Endothelial cell (in vitro differentiated cells): ENCODE measurements around the gene ADNP2. TPM values are rescaled to one million over a fixed set of nuclear protein-coding genes. Genes with fewer than 3 reads are reported as not detected.

Experiments used
- DNase-seq: peaks from one replicate; pipeline ENCODE4 v3.0.0; 2021; ENCODE audit warnings: low spot score
- H3K27ac Mint-ChIP-seq: one replicate; pipeline ENCODE4 v1.8.0; 2021; ENCODE audit warnings: mixed read lengths, inconsistent platforms; ENCODE audit not compliant: unreplicated experiment
- H3K27me3 Mint-ChIP-seq: one replicate; pipeline ENCODE4 v1.8.0; 2021; ENCODE audit warnings: mild to moderate bottlenecking, moderate library complexity, mixed read lengths, inconsistent platforms; ENCODE audit not compliant: unreplicated experiment
- H3K36me3 Mint-ChIP-seq: one replicate; pipeline ENCODE4 v1.8.0; 2021; ENCODE audit warnings: mild to moderate bottlenecking, low read depth, mixed read lengths, inconsistent platforms; ENCODE audit not compliant: unreplicated experiment
- H3K4me1 Mint-ChIP-seq: one replicate; pipeline ENCODE4 v1.8.0; 2021; ENCODE audit warnings: mild to moderate bottlenecking, mixed read lengths, inconsistent platforms; ENCODE audit not compliant: unreplicated experiment
- H3K4me3 Mint-ChIP-seq: one replicate; pipeline ENCODE4 v1.8.0; 2021; ENCODE audit warnings: mild to moderate bottlenecking, mixed read lengths, inconsistent platforms; ENCODE audit not compliant: unreplicated experiment
- H3K9me3 Mint-ChIP-seq: one replicate; pipeline ENCODE4 v1.8.0; 2021; ENCODE audit warnings: mixed read lengths, inconsistent platforms; ENCODE audit not compliant: unreplicated experiment
- CTCF ChIP-seq: fragments of 200-600 bp; sonication (generic); IDR thresholded peaks from one replicate; pipeline ENCODE4 v1.5.0; 2021; ENCODE audit warnings: antibody characterized with exemption; ENCODE audit not compliant: unreplicated experiment
- total RNA-seq: library from RNA; stranded (reverse); fragmentation: NEBNext Ultra II Directional; extraction: Animal tissue kit (Norgen Biotek cat#: 25700); gene quantifications from one replicate; pipeline ENCODE4 v1.2.1, GENCODE V29; 2021; ENCODE audit not compliant: unreplicated experiment

ADNP2 gene
- total RNA-seq, 1 donor from 2014 or later: 23.7 TPM

GRCh38 chr18:80157708-80158343, 48.8 kb downstream of the ADNP2 start:
- no peak overlapping the region for H3K27ac Mint-ChIP-seq
- H3K27me3 Mint-ChIP-seq: peaks cover 2% of the 10 kb centered on the region
- H3K36me3 Mint-ChIP-seq: no peaks in the 10 kb centered on the region
- no peaks in the 10 kb centered on the region for H3K9me3 Mint-ChIP-seq
- TF ChIP-seq CTCF: peak; percentile 86
- peak; percentile 79 for DNase-seq
- no peaks in the 10 kb centered on the region for H3K4me1 Mint-ChIP-seq
- H3K4me3 Mint-ChIP-seq: no peak overlapping the region

DNA sequence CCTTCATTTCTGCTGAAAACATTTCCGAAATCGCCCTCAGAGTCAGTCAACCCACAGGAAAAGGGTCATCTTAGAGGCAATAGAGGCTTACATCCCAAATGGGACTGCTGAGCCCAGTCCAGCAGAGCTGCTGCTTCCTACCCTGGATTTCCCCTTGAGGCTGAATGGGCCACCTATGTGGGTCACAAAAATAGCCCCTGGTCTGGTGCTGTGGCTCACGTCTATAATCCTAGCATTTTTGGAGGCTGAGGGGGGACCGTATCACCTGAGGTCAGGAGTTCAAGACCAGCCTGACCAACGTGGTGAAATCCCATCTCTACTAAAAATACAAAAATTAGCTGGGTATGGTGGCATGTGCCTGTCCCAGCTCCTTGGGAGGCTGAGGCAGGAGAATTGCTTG, 49.3 kb downstream of the ADNP2 start:
- H3K36me3 Mint-ChIP-seq: no peaks in the 10 kb centered on the region
- no peak for DNase-seq
- H3K9me3 Mint-ChIP-seq: no peaks in the 10 kb centered on the region
- peaks cover 2% of the 10 kb centered on the region for H3K27me3 Mint-ChIP-seq
- no peak overlapping the region for H3K4me3 Mint-ChIP-seq
- no peak for TF ChIP-seq CTCF
- no peak overlapping the region for H3K27ac Mint-ChIP-seq
- no peaks in the 10 kb centered on the region for H3K4me1 Mint-ChIP-seq

- Mint-ChIP-seq H3K36me3 (peaks cover 9% of the 10 kb centered on the region), H3K9me3 (no peaks in the 10 kb centered on the region), H3K4me1 (no peaks in the 10 kb centered on the region), H3K4me3 (no peak overlapping the region), H3K27me3 (peaks cover 2% of the 10 kb centered on the region), H3K27ac (no peak overlapping the region)
- DNase-seq: peak; percentile 56
- peak; percentile 42 for TF ChIP-seq CTCF
Measured at GRCh38 chr18:80159713-80160636, 50.9 kb downstream of the ADNP2 start.

DNA sequence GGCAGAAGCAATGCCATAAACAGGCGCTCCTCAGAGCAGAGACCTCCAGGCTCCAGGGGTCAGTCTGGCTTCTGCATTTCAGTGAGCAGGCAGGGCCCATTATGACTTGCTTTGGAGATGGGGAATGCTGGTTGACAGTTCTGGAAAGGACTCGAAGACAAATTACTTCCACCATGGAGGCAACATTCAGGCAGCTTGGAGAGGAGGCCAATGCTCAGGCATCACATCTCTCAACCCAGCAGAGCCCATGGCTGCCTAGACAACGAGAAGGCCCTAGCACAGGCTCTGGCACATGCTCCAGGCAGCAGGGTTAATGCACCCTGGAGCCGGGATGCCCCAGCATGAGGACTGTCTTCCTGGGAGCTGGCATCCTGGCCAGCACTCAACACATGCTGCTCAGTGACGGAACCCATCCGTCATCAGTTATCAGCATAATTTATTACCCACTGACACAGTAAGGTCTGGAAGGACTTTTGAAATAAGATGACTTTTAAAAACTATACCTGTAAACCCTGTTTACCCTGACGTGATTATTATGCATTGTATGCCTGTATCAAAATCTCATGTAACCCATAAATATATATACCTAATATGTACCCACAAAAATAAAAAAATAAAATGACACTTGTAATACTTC, 52.8 kb downstream of the ADNP2 start:
- Mint-ChIP-seq H3K4me1 (no peaks in the 10 kb centered on the region), H3K36me3 (peaks cover 9% of the 10 kb centered on the region), H3K4me3 (no peak overlapping the region), H3K27me3 (peaks cover 2% of the 10 kb centered on the region), H3K9me3 (no peaks in the 10 kb centered on the region), H3K27ac (no peak overlapping the region)
- no peak for DNase-seq
- no peak for TF ChIP-seq CTCF
